Measurements from ENCODE around the gene PRCD. TPM values are rescaled to one million over a fixed set of nuclear protein-coding genes. Genes with fewer than 3 reads are reported as not detected.

Gene PRCD
- polyA plus RNA-seq, 1 experiment, result 0.21 TPM

- TF ChIP-seq, protein P1, sequence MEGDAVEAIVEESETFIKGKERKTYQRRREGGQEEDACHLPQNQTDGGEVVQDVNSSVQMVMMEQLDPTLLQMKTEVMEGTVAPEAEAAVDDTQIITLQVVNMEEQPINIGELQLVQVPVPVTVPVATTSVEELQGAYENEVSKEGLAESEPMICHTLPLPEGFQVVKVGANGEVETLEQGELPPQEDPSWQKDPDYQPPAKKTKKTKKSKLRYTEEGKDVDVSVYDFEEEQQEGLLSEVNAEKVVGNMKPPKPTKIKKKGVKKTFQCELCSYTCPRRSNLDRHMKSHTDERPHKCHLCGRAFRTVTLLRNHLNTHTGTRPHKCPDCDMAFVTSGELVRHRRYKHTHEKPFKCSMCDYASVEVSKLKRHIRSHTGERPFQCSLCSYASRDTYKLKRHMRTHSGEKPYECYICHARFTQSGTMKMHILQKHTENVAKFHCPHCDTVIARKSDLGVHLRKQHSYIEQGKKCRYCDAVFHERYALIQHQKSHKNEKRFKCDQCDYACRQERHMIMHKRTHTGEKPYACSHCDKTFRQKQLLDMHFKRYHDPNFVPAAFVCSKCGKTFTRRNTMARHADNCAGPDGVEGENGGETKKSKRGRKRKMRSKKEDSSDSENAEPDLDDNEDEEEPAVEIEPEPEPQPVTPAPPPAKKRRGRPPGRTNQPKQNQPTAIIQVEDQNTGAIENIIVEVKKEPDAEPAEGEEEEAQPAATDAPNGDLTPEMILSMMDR (IDR thresholded peaks at IDR 0.05; ENCODE audit: insufficient read depth, low read depth, low read length), result no peak
- Histone ChIP-seq H3K4me3 (ENCODE audit: low read depth, low read length) (no peak overlapping the region), H3K27me3 (ENCODE audit: control insufficient read depth, insufficient read depth, low read length) (no peaks in the 10 kb centered on the region), H3K36me3 (ENCODE audit: control insufficient read depth, insufficient read depth, low read length) (no peaks in the 10 kb centered on the region)
- ChIA-PET CTCF (interaction anchor here (0.7 to 5.0 kb wide), 5 partner anchors 10 to 73 kb away, joined by 3 to 60 read pairs (median 4); no protein-coding TSS in a partner anchor), POLR2A (no interaction called here)
- DNase-seq (ENCODE audit: low read depth), result no peak
Measured at GRCh38 chr17:76550712-76551615, 11.1 kb downstream of the PRCD start.

DNA sequence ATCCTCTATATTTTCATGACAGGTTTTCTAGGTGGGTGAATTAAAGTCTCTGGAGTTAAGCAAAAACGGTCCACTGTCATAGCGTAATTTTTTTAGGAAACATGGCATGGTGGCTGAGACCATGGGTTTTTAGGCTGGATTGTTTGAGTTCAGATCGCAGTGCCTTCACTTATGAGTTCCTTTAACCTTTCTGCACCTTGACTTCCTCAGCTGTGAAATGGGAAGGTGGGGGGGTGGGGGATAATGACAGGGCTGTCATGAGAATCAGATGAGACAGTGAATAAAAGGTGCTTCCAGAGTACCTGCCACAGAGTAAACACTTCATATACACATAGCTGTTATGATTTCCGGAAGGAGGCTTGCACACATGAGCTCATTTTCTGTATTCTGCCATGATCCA lies 11.8 kb downstream of the PRCD start:
- TF ChIP-seq, protein P1 (IDR thresholded peaks at IDR 0.05; ENCODE audit: insufficient read depth, low read depth, low read length), result no peak

DNA sequence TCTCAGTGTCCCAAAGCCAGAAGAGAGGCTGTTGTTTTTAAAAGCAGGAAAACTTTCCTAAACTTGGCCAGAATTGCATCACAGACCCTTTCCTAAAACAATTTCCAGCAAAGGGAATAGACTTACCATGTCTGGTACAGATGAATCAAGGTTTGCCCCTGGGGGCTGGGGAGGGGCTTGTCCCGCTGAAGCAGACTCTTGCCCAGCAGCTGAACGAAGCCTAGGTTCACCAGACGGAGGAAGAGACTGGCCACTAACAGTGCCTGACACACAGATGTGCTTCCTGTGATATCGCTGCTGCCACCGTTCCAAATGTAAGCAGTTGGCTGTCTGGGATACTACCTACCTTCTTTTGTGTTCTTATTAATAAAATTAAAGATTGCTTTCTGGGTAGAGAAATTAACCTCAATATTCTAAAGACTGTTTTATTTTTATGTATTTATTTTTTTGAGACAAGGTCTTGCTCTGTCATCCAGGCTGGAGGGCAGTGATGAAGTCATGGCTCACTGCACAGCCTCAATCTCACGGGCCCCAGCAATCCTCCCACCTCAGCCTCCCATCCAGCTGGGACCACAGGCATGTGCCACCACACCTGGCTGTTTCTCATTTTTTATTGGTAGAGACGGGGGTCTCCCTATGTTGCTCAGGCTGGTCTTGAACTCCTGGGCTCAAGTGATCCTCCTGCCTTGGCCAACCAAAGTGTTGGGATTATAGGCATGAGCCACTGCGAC lies 13.5 kb downstream of the PRCD start:
- CTCF ChIA-PET, result interaction anchor here (0.9 to 5.0 kb wide), 3 partner anchors 17 to 30 kb away, joined by 3 to 60 read pairs (median 9); no protein-coding TSS in a partner anchor
- DNase-seq (ENCODE audit: low read depth), result no peak
- no peaks in the 10 kb centered on the region for H3K36me3 ChIP-seq (ENCODE audit: control insufficient read depth, insufficient read depth, low read length)
- POLR2A ChIA-PET, result no interaction called here
- no peak overlapping the region for H3K4me3 ChIP-seq (ENCODE audit: low read depth, low read length)
- TF ChIP-seq, protein P1 (IDR thresholded peaks at IDR 0.05; ENCODE audit: insufficient read depth, low read depth, low read length), result no peak
- no peaks in the 10 kb centered on the region for H3K27me3 ChIP-seq (ENCODE audit: control insufficient read depth, insufficient read depth, low read length)

More for the DNA sequence above, 11.8 kb downstream of the PRCD start:
- ChIA-PET POLR2A (no interaction called here), CTCF (interaction anchor here (0.7 to 5.0 kb wide), 5 partner anchors 11 to 73 kb away, joined by 3 to 60 read pairs (median 4); no protein-coding TSS in a partner anchor)
- Histone ChIP-seq H3K4me3 (ENCODE audit: low read depth, low read length) (no peak overlapping the region), H3K36me3 (ENCODE audit: control insufficient read depth, insufficient read depth, low read length) (no peaks in the 10 kb centered on the region), H3K27me3 (ENCODE audit: control insufficient read depth, insufficient read depth, low read length) (no peaks in the 10 kb centered on the region)
- DNase-seq (ENCODE audit: low read depth), result no peak

DNA sequence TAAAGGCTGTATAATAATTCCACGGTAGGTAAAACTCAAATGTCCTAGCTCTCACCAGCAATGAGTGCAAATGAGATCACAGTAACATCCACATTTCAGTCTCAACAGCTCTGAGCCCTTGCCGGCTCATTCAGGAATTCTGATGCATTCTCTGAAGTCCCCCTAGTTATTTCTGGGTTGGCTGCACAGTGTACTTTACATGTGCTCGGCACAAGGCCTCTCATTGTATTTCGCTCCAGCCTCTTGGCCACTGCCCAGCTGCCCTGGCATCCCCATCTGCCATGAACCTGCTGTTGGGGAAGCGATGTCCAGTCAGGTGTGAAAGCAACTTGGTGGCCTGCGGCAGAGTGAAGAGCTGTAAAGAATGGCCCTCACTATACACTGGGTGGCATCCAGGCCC lies 14.3 kb downstream of the PRCD start:
- CTCF ChIA-PET, result interaction anchor here (1.7 kb wide), 1 partner anchor 31 kb away, joined by 9 read pairs; no protein-coding TSS in a partner anchor
- DNase-seq (ENCODE audit: low read depth), result no peak

More for the DNA sequence above, 14.3 kb downstream of the PRCD start:
- POLR2A ChIA-PET, result interaction anchor here (0.5 kb wide), 1 partner anchor 32 kb away, joined by 7 read pairs; no protein-coding TSS in a partner anchor
- Histone ChIP-seq H3K4me3 (ENCODE audit: low read depth, low read length) (no peak overlapping the region), H3K36me3 (ENCODE audit: control insufficient read depth, insufficient read depth, low read length) (no peaks in the 10 kb centered on the region), H3K27me3 (ENCODE audit: control insufficient read depth, insufficient read depth, low read length) (no peaks in the 10 kb centered on the region)
- TF ChIP-seq, protein P1 (IDR thresholded peaks at IDR 0.05; ENCODE audit: insufficient read depth, low read depth, low read length), result no peak
